Measurements from ENCODE around the gene TUBB4B.

Gene TUBB4B

GRCh38 chr9:137270929-137271695 lies 30.0 kb downstream of the TUBB4B start:
- no peak for DNase-seq (ENCODE audit: low read depth)

- DNase-seq (ENCODE audit: low read depth) = no peak
Observed at GRCh38 chr9:137271696-137272076, 30.6 kb downstream of the TUBB4B start.

- no peak for DNase-seq (ENCODE audit: low read depth)
Observed at GRCh38 chr9:137272241-137273094, 31.4 kb downstream of the TUBB4B start.

GRCh38 chr9:137273095-137273490 lies 32.0 kb downstream of the TUBB4B start:
- no peak for DNase-seq (ENCODE audit: low read depth)

- DNase-seq (ENCODE audit: low read depth) = no peak
Observed at GRCh38 chr9:137273611-137274320, 32.7 kb downstream of the TUBB4B start.

- DNase-seq (ENCODE audit: low read depth) = no peak
Observed at GRCh38 chr9:137275203-137275587, 34.1 kb downstream of the TUBB4B start.

- no peak for DNase-seq (ENCODE audit: low read depth)
Observed at GRCh38 chr9:137275588-137276472, 34.7 kb downstream of the TUBB4B start.

GRCh38 chr9:137276473-137277328 lies 35.6 kb downstream of the TUBB4B start:
- DNase-seq (ENCODE audit: low read depth) = no peak

GRCh38 chr9:137277329-137278041 lies 36.4 kb downstream of the TUBB4B start, which contains the start of gene TOR4A:
Gene TOR4A, plus strand, starts transcription at chr9:137277726. Its CDS starts 964 bp downstream, at chr9:137278690.
- no peak for DNase-seq (ENCODE audit: low read depth)

- no peak for DNase-seq (ENCODE audit: low read depth)
Observed at GRCh38 chr9:137278061-137278701, 37.1 kb downstream of the TUBB4B start.

- DNase-seq (ENCODE audit: low read depth) = no peak
Observed at GRCh38 chr9:137278721-137279711, 37.9 kb downstream of the TUBB4B start.

- DNase-seq (ENCODE audit: low read depth) = no peak
Observed at GRCh38 chr9:137279741-137280473, 38.8 kb downstream of the TUBB4B start.

- no peak for DNase-seq (ENCODE audit: low read depth)
Observed at GRCh38 chr9:137280474-137281344, 39.6 kb downstream of the TUBB4B start.

- no peak for DNase-seq (ENCODE audit: low read depth)
Observed at GRCh38 chr9:137281345-137282116, 40.4 kb downstream of the TUBB4B start.

- no peak for DNase-seq (ENCODE audit: low read depth)
Observed at GRCh38 chr9:137286975-137287383, 45.9 kb downstream of the TUBB4B start.

- DNase-seq (ENCODE audit: low read depth) = no peak
Observed at GRCh38 chr9:137293094-137293481, 52.0 kb downstream of the TUBB4B start.
